ACC112 (cell line): ENCODE measurements around the gene DYRK3.
A peak's percentile ranks its signal among the peaks of the same experiment; 100 is the strongest.

Experiments
- H2AFZ ChIP-seq: fragments of 200-600 bp; sonication (generic); one replicate; pipeline ENCODE4 v1.6.0; 2017; ENCODE audit warnings: antibody characterized with exemption, low read length; ENCODE audit not compliant: unreplicated experiment
- H3K27ac ChIP-seq: fragments of 200-600 bp; sonication (generic); 2 replicates; pipeline ENCODE4 v1.5.1; 2014; ENCODE audit warnings: low read depth, mild to moderate bottlenecking, antibody characterized with exemption, low read length, moderate library complexity
- H3K27me3 ChIP-seq: fragments of 200-600 bp; sonication (generic); 2 replicates; pipeline ENCODE4 v1.6.1; 2014; ENCODE audit warnings: mild to moderate bottlenecking, antibody characterized with exemption, low read length, moderate library complexity, mixed read lengths; ENCODE audit not compliant: insufficient read depth
- H3K36me3 ChIP-seq: fragments of 200-600 bp; sonication (generic); 2 replicates; pipeline ENCODE4 v1.6.1; 2016; ENCODE audit warnings: mild to moderate bottlenecking, antibody characterized with exemption, low read length, moderate library complexity, mixed read lengths; ENCODE audit not compliant: insufficient read depth
- H3K4me1 ChIP-seq: fragments of 200-600 bp; sonication (generic); one replicate; pipeline ENCODE4 v1.6.1; 2016; ENCODE audit warnings: low read length, mixed read lengths; ENCODE audit not compliant: insufficient read depth, unreplicated experiment, control insufficient read depth
- H3K4me3 ChIP-seq: fragments of 200-600 bp; sonication (generic); 2 replicates; pipeline ENCODE4 v1.5.1; 2014; ENCODE audit warnings: mild to moderate bottlenecking, low read depth, low read length
- H3K79me2 ChIP-seq: fragments of 200-600 bp; sonication (generic); one replicate; pipeline ENCODE4 v1.6.0; 2016; ENCODE audit warnings: low read length; ENCODE audit not compliant: control insufficient read depth, unreplicated experiment, insufficient read depth

The DYRK3 gene

DNA sequence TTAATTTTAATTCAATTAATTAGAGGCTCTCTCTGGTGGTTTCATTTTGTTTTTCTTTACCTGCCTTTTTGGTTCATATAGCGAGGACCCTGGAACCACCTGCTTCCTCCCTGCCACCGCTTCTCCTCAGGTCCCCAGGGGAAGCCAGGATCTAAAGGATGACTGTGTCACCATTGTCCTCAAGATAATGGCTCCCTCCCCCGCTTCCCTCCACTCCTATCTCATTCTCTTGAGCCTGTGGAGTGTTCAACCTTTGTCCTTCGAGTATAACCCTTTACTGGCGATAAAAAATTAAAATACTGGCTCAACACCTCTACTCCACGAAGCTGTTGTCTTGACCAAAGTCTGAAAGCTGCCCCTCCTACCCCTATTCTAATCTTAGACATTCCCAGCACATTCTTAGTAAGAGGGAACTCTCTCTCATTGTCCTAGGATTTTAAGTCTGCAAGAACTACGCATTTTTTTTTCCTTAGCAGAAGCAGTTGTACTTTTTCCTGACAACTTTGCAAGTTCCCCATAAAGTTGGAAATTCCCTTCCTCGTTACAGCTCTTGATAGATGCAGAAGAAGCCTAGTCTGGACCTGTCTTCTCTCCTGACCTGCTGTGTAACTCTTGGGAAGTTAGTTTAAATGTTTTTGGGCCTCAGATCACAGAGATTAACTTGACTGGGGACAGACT is 36.8 kb downstream of the DYRK3 start:
- no peak overlapping the region for H2AFZ ChIP-seq
- no peaks in the 10 kb centered on the region for H3K27me3 ChIP-seq
- no peaks in the 10 kb centered on the region for H3K36me3 ChIP-seq
- H3K4me1 ChIP-seq = peaks cover 33% of the 10 kb centered on the region
- H3K79me2 ChIP-seq = no peaks in the 10 kb centered on the region
- H3K4me3 ChIP-seq = no peak overlapping the region
- no peak overlapping the region; the same call in 1 of the 2 replicates for H3K27ac ChIP-seq

DNA sequence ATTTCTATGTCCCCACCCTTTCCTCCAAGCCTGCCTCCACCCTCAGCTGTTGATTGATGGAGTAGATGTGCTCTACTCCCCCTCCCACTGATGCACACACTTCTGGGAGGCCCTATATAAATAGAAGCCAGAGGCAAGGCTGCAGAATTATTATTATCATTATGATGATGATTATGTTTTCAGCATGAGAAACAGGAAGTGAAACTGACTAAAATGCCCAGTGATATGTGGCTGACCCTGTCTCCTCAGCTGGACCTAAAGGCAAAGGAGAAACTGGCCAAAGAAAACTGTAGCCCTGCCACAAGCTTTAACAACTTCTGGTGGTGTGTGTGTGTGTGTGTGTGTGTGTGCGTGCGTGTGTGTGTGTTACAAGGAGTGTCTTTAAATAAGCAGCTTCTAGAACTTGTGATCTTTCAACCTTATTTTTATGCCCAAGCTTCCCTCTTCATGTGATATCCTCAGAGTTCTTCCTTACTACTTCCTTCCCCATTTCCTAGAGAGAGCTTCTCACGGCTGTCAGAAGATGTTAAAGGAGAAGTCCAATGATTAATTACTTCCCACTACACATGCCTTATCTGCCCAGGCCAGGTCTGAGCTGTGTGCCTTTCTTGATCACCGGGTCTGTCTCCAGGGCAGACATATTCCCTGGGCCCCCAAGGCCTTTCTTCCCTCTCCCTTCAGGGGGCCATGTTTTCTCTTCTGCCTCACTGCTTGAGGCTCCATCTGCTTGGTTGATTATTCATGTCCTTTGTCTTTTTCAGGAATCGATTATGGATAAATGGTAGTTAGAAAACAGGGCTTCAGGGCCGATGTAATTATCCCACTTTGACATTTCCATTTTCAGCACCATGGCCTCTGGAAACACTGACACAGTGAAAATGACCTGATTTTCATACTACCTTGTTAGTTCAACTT is 37.8 kb downstream of the DYRK3 start:
- Histone ChIP-seq H3K27me3 (no peaks in the 10 kb centered on the region), H3K27ac (0 out of 2 replicates have a peak overlapping the region, but pooled peaks have one; percentile 6), H2AFZ (peak overlapping the region; percentile 10), H3K4me3 (no peak overlapping the region), H3K4me1 (peaks cover 33% of the 10 kb centered on the region), H3K36me3 (no peaks in the 10 kb centered on the region), H3K79me2 (no peaks in the 10 kb centered on the region)

- Histone ChIP-seq H2AFZ (no peak overlapping the region), H3K36me3 (no peaks in the 10 kb centered on the region), H3K27ac (peak overlapping the region; percentile 81), H3K4me1 (peaks cover 33% of the 10 kb centered on the region), H3K79me2 (no peaks in the 10 kb centered on the region), H3K27me3 (no peaks in the 10 kb centered on the region), H3K4me3 (no peak overlapping the region)
These were observed 38.9 kb downstream of the DYRK3 start for GRCh38 chr1:206674236-206674635.

DNA sequence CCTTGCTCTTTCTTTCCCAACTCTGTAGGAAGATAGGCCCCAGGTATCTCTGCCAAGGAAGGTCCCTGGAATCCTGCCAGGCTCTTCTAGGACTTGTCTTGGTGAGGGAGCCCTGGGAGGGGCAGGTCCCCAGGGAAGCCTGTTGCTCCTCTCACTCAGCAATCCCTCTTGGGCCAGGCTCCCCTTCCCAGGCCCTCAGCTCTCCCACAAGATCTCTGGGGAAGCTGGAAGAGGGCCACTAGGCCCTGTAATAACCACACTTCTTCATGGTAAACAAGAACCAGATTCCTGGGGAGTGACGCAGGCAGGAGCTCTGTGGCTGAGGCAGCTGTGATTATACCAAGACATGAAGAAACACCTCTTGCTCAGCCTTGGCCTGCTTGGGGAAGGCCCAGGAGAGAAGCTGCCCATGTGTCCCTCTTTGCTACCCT is 39.4 kb downstream of the DYRK3 start:
- peaks cover 33% of the 10 kb centered on the region for H3K4me1 ChIP-seq
- no peak overlapping the region for H3K4me3 ChIP-seq
- no peak overlapping the region for H2AFZ ChIP-seq
- H3K27ac ChIP-seq = peak overlapping the region; percentile 81
- H3K27me3 ChIP-seq = no peaks in the 10 kb centered on the region
- no peaks in the 10 kb centered on the region for H3K36me3 ChIP-seq
- no peaks in the 10 kb centered on the region for H3K79me2 ChIP-seq

DNA sequence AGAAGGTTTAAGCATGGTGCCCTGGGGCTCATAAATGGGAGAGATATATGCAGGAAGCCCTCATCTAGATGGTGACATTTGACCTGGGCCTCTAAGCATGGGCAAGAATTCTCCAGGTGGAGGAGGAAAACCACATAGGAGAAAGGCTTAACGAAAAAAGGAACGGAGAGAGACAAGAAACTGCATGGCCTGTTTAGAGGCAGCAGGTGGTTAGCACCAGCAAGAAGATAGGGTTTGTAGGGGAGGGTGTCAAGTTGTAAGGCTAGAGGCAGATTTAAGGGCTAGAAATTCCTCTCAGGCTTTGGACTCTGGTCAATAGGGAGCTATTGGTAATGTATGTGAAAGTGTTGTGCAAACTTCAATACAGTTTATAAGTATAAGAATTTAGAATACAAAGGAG is 41.2 kb downstream of the DYRK3 start:
- no peak overlapping the region for H3K27ac ChIP-seq
- no peaks in the 10 kb centered on the region for H3K36me3 ChIP-seq
- no peaks in the 10 kb centered on the region for H3K79me2 ChIP-seq
- no peak overlapping the region for H2AFZ ChIP-seq
- peaks cover 33% of the 10 kb centered on the region for H3K4me1 ChIP-seq
- H3K27me3 ChIP-seq = no peaks in the 10 kb centered on the region
- H3K4me3 ChIP-seq = no peak overlapping the region

- H3K79me2 ChIP-seq = no peaks in the 10 kb centered on the region
- no peak overlapping the region for H3K27ac ChIP-seq
- H3K36me3 ChIP-seq = no peaks in the 10 kb centered on the region
- H3K27me3 ChIP-seq = no peaks in the 10 kb centered on the region
- no peak overlapping the region for H2AFZ ChIP-seq
- peaks cover 21% of the 10 kb centered on the region for H3K4me1 ChIP-seq
- H3K4me3 ChIP-seq = no peak overlapping the region
These were observed 43.2 kb downstream of the DYRK3 start for GRCh38 chr1:206678490-206678889.

DNA sequence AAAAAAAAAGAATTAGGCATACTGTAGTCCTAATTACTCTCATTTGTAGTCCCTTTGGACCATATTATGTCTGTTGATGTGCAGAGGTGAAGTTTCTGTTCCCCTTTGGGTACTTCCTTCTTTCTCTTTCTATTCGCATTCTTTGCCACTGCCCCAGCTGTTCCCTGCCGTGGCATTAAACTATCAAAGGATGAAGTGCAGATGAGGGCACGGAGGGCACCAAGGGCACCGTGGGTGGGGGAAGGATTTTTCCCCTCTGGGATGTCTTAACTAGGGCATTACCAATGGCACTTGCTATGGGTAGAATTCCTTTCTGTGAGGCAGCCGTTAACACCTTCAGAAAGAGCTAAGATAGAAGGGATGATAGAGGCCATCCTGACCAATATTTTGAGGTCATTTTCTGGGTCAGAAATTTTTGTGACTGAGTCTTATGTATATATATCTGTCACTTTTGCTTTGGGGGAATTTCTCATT is 44.4 kb downstream of the DYRK3 start:
- Histone ChIP-seq H3K4me1 (peaks cover 9% of the 10 kb centered on the region), H3K4me3 (no peak overlapping the region), H3K27me3 (no peaks in the 10 kb centered on the region), H3K27ac (no peak overlapping the region), H3K36me3 (no peaks in the 10 kb centered on the region), H3K79me2 (no peaks in the 10 kb centered on the region), H2AFZ (no peak overlapping the region)

- Histone ChIP-seq H3K79me2 (peaks cover 5% of the 10 kb centered on the region), H3K27ac (no peak overlapping the region), H3K36me3 (no peaks in the 10 kb centered on the region), H3K4me1 (peaks cover 5% of the 10 kb centered on the region), H3K4me3 (no peak overlapping the region), H2AFZ (no peak overlapping the region), H3K27me3 (no peaks in the 10 kb centered on the region)
These were observed 44.9 kb downstream of the DYRK3 start for GRCh38 chr1:206680279-206680678.

DNA sequence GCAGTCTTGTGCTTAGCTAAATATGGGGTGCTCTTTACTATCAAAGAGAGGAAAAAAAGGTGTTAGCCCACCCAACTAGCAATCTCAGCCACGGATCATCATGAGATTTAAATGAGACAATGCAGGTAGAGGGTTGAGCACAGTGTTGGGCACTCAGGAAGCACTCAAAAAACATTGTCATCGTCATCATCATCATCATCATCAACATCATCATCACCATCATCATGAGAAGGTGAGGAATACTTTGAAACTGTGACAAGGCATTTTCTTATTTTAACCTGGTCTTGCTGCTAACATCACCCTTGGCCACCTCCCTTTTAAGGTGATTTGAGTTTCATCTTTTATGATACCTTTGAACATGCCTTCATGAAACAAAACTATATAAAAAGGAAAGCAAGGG is 46.0 kb downstream of the DYRK3 start:
- Histone ChIP-seq H3K27me3 (no peaks in the 10 kb centered on the region), H3K79me2 (peaks cover 15% of the 10 kb centered on the region), H2AFZ (no peak overlapping the region), H3K36me3 (no peaks in the 10 kb centered on the region), H3K4me3 (no peak overlapping the region), H3K27ac (no peak overlapping the region), H3K4me1 (no peaks in the 10 kb centered on the region)

DNA sequence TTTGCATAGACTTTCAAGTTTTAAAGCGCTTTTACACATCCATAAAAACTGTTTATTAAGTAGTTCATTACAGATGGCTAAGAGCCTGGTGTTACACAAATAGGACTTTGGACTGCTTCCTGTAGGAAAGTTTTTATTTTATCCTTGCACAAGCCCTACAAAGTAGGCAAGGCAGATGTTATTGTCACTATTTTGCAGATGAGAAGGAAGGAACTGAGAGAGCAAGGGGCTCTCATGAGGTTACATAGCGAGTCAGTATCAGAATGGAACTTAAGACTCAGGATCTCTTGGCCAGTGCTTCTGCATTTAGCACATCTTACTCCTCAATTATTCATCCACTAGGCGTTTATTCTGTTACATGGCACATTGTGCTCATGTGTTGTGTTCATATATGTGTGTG is 46.8 kb downstream of the DYRK3 start:
- H3K79me2 ChIP-seq = peaks cover 22% of the 10 kb centered on the region
- no peak overlapping the region for H3K4me3 ChIP-seq
- no peaks in the 10 kb centered on the region for H3K27me3 ChIP-seq
- no peak overlapping the region for H3K27ac ChIP-seq
- peaks cover 6% of the 10 kb centered on the region for H3K4me1 ChIP-seq
- no peak overlapping the region for H2AFZ ChIP-seq
- H3K36me3 ChIP-seq = no peaks in the 10 kb centered on the region
